PC-9 (cell line): Measurements from ENCODE around the gene STAT4. TPM values are rescaled to one million over a fixed set of nuclear protein-coding genes. Genes with fewer than 3 reads are reported as not detected.

ENCODE experiments used
- BruUV-seq: library from RNA; stranded (reverse); fragments of 400-500 nt; replicated peaks from 2 replicates; lab custom pipeline; 2021; lab: Mats Ljungman, UMichigan
- CTCF ChIA-PET: fragments of 300-600 bp; sonication (Branson Sonifier 250); formaldehyde crosslinking; loops from one replicate; lab custom pipeline; 2022; ENCODE audit warnings: antibody characterized with exemption; lab: Charles Lee
- POLR2A ChIA-PET: fragments of 300-600 bp; sonication (Branson Sonifier 250); formaldehyde crosslinking; loops from one replicate; lab custom pipeline; 2022; ENCODE audit warnings: antibody characterized with exemption; ENCODE audit not compliant: unreplicated experiment; lab: Charles Lee
- DNase-seq, 2 experiments: peaks; one replicate each; pipeline versions ENCODE4 v3.0.0 to v3.0.0-alpha.2; 2015 to 2022; ENCODE audit warnings: mixed read lengths in 1 of 2
- H2AFZ ChIP-seq: fragments of 200-600 bp; sonication (generic); 2 replicates; pipeline ENCODE4 v1.8.1; 2017; ENCODE audit warnings: antibody characterized with exemption
- H3F3A ChIP-seq: fragments of 200-600 bp; sonication (generic); 2 replicates; pipeline ENCODE4 v1.8.1; 2017; ENCODE audit warnings: antibody characterized with exemption, mild to moderate bottlenecking, low read depth; ENCODE audit not compliant: insufficient read depth
- H3K27ac ChIP-seq: fragments of 200-600 bp; sonication (generic); 2 replicates; pipeline ENCODE4 v1.6.1; 2016; ENCODE audit warnings: mixed run types
- H3K27me3 ChIP-seq: fragments of 200-600 bp; sonication (generic); 2 replicates; pipeline ENCODE4 v1.6.1; 2016; ENCODE audit warnings: low read depth, mixed run types; ENCODE audit not compliant: insufficient read depth
- H3K36me3 ChIP-seq: fragments of 200-600 bp; sonication (generic); 2 replicates; pipeline ENCODE4 v1.6.1; 2016; ENCODE audit warnings: low read depth, mixed run types
- H3K4me1 ChIP-seq: fragments of 200-600 bp; sonication (generic); replicated peaks from 2 replicates; pipeline ENCODE4 v1.6.1; 2016; ENCODE audit warnings: mixed run types; ENCODE audit not compliant: insufficient read depth
- H3K4me2 ChIP-seq: fragments of 200-600 bp; sonication (generic); 2 replicates; pipeline ENCODE4 v1.6.1; 2017; ENCODE audit warnings: mixed run types
- H3K4me3 ChIP-seq: fragments of 200-600 bp; sonication (generic); 2 replicates; pipeline ENCODE4 v1.6.1; 2016; ENCODE audit warnings: mixed run types
- H3K79me2 ChIP-seq: fragments of 200-600 bp; sonication (generic); 2 replicates; pipeline ENCODE4 v1.6.1; 2017; ENCODE audit warnings: low read depth, mixed run types
- H3K9me2 ChIP-seq: fragments of 200-600 bp; sonication (generic); 2 replicates; pipeline ENCODE4 v1.8.1; 2017; ENCODE audit warnings: mild to moderate bottlenecking; ENCODE audit not compliant: insufficient read depth
- H3K9me3 ChIP-seq: fragments of 200-600 bp; sonication (generic); 2 replicates; pipeline ENCODE4 v1.8.1; 2016; ENCODE audit warnings: low read depth; ENCODE audit not compliant: insufficient read depth
- H4K20me1 ChIP-seq: fragments of 200-600 bp; sonication (generic); 2 replicates; pipeline ENCODE4 v1.8.1; 2017; ENCODE audit not compliant: insufficient read depth
- CTCF ChIP-seq: fragments of 200-600 bp; sonication (generic); conservative IDR thresholded peaks from 2 replicates; pipeline ENCODE4 v1.6.1; 2017; ENCODE audit warnings: mixed run types, antibody characterized with exemption, mild to moderate bottlenecking, moderate library complexity
- EZH2 ChIP-seq: fragments of 200-600 bp; sonication (generic); IDR thresholded peaks from 2 replicates; pipeline ENCODE4 v1.8.0; 2017; ENCODE audit warnings: antibody characterized with exemption, low read depth
- intact Hi-C: fragments of 100-400 bp; cut with micrococcal nuclease; formaldehyde crosslinking; loops from one replicate; pipeline ENCODE4 v1.10.0; 2022; ENCODE audit not compliant: unreplicated experiment
- total RNA-seq: library from RNA; stranded (reverse); gene quantifications from 2 replicates; pipeline ENCODE4 v1.2.3, GENCODE V29; 2021

Gene STAT4
- total RNA-seq, 1 experiment from 2014 or later, result 0.70 TPM

GRCh38 chr2:191188550-191189093, 37.8 kb upstream of the STAT4 start:
- Histone ChIP-seq H2AFZ (no peak overlapping the region), H3K79me2 (no peaks in the 10 kb centered on the region), H3K4me1 (no peaks in the 10 kb centered on the region), H3K4me2 (no peak overlapping the region), H3K9me2 (no peaks in the 10 kb centered on the region), H3K27me3 (no peaks in the 10 kb centered on the region), H3K9me3 (no peaks in the 10 kb centered on the region), H3K36me3 (no peaks in the 10 kb centered on the region), H3F3A (no peaks in the 10 kb centered on the region), H4K20me1 (no peaks in the 10 kb centered on the region), H3K27ac (no peak overlapping the region), H3K4me3 (no peak overlapping the region)
- intact Hi-C loops, result no loop called here
- TF ChIP-seq EZH2 (no peak), CTCF (no peak)
- no peak for DNase-seq
- BruUV-seq, result no TSS peak
- CTCF ChIA-PET, result no interaction called here
- POLR2A ChIA-PET, result no interaction called here

DNA sequence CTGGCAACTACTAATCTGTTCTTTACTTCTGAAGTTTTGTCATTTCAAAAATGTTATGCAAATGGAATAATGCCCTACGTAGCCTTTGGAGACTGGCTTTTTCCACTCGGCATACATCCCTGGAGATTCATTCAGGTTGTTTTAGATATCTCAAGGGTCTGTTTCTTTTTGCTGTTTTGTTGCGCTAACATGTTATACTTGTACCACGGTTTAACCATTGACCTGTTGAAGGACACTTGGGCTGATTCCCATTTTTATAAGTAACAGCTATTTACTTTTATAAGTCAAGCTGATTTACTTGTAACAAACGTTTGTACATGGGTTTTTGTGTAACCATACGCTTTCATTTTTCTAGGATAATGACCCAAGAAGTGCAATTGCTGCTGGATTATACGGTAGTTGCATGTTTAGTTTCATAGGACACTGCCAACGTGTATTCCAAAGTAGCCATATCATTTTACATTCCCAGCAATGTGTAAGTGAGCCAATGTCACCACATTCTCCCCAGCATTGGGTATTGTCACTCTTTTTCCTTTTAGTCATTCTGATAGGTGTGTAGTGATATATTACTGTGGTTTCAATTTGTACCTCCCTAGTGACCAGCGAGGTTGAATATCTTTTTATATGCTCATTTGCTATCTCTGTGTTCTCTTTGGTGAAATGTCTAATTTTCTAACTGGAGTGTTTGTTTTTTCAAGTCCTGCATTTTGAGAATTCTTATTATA, 36.5 kb upstream of the STAT4 start:
- no peaks in the 10 kb centered on the region for H4K20me1 ChIP-seq
- no peak for DNase-seq
- no peaks in the 10 kb centered on the region for H3K27me3 ChIP-seq
- no peak for TF ChIP-seq EZH2
- TF ChIP-seq CTCF, result no peak
- ChIA-PET POLR2A (no interaction called here), CTCF (interaction anchor here (0.6 kb wide), 1 partner anchor 199 kb away, joined by 3 read pairs; no protein-coding TSS in a partner anchor)
- H3F3A ChIP-seq, result no peaks in the 10 kb centered on the region
- no peaks in the 10 kb centered on the region for H3K9me3 ChIP-seq
- H3K4me2 ChIP-seq, result no peak overlapping the region
- no peak overlapping the region for H3K4me3 ChIP-seq
- no peaks in the 10 kb centered on the region for H3K9me2 ChIP-seq
- no peaks in the 10 kb centered on the region for H3K4me1 ChIP-seq
- no peaks in the 10 kb centered on the region for H3K79me2 ChIP-seq
- intact Hi-C loops, result no loop called here
- BruUV-seq, result no TSS peak
- H3K27ac ChIP-seq, result no peak overlapping the region
- H2AFZ ChIP-seq, result no peak overlapping the region
- no peaks in the 10 kb centered on the region for H3K36me3 ChIP-seq

- H3F3A ChIP-seq, result no peaks in the 10 kb centered on the region
- intact Hi-C loops, result no loop called here
- H3K9me3 ChIP-seq, result no peaks in the 10 kb centered on the region
- H2AFZ ChIP-seq, result no peak overlapping the region
- POLR2A ChIA-PET, result no interaction called here
- BruUV-seq, result no TSS peak
- TF ChIP-seq EZH2, result no peak
- TF ChIP-seq CTCF, result no peak
- no peaks in the 10 kb centered on the region for H3K9me2 ChIP-seq
- CTCF ChIA-PET, result no interaction called here
- no peaks in the 10 kb centered on the region for H3K36me3 ChIP-seq
- H3K27me3 ChIP-seq, result no peaks in the 10 kb centered on the region
- H3K27ac ChIP-seq, result no peak overlapping the region
- no peaks in the 10 kb centered on the region for H3K79me2 ChIP-seq
- no peak overlapping the region for H3K4me3 ChIP-seq
- peaks cover 5% of the 10 kb centered on the region; the same call in 1 of the 2 replicates for H3K4me1 ChIP-seq
- H4K20me1 ChIP-seq, result no peaks in the 10 kb centered on the region
- DNase-seq, result no peak
- no peak overlapping the region for H3K4me2 ChIP-seq
Measured at GRCh38 chr2:191184457-191184856, 33.7 kb upstream of the STAT4 start.
